ENCODE data around the gene MACROD2. TPM values are rescaled to one million over a fixed set of nuclear protein-coding genes. Genes with fewer than 3 reads are reported as not detected.

Gene MACROD2
- total and polyA plus RNA-seq, 2 experiments from 2014 or later = 2.8 to 4.3 TPM

- no peak overlapping the region for H3K27ac ChIP-seq (ENCODE audit: low read depth)
- no peaks in the 10 kb centered on the region for H3K36me3 ChIP-seq (ENCODE audit: insufficient read depth)
- H3K27me3 ChIP-seq (ENCODE audit: insufficient read depth) = no peaks in the 10 kb centered on the region
- H3K4me2 ChIP-seq = no peak overlapping the region
- H3K9me2 ChIP-seq (ENCODE audit: insufficient read depth) = no peaks in the 10 kb centered on the region
- Mint-ChIP-seq H3K4me1 (no peaks in the 10 kb centered on the region), H3K27ac (no peak overlapping the region), H3K27me3 (ENCODE audit: insufficient read depth, low read depth, poor library complexity) (no peaks in the 10 kb centered on the region), H3K36me3 (ENCODE audit: low read depth) (no peaks in the 10 kb centered on the region), H3K9me3 (no peaks in the 10 kb centered on the region), H3K4me3 (no peak overlapping the region)
- no peaks in the 10 kb centered on the region for H3K79me2 ChIP-seq (replicated peaks; ENCODE audit: insufficient read depth)
- H2AFZ ChIP-seq = no peak overlapping the region
- no peaks in the 10 kb centered on the region for H3F3A ChIP-seq (replicated peaks; ENCODE audit: low read depth)
- no peak overlapping the region for H3K4me3 ChIP-seq
- TF ChIP-seq JUNB (IDR thresholded peaks at IDR 0.05; ENCODE audit: unreplicated experiment) (no peak), ETS1 (IDR thresholded peaks at IDR 0.05) (no peak)
- no peak for ATAC-seq
- no peaks in the 10 kb centered on the region for H3K4me1 ChIP-seq (ENCODE audit: insufficient read depth)
- no peaks in the 10 kb centered on the region for H4K20me1 ChIP-seq (replicated peaks; ENCODE audit: insufficient read depth)
- DNase-seq (ENCODE audit: low spot score) = no peak
These were observed 692.0 kb downstream of the MACROD2 start for GRCh38 chr20:14687313-14687712.

- Histone ChIP-seq H3K36me3 (ENCODE audit: insufficient read depth) (no peaks in the 10 kb centered on the region), H2AFZ (no peak overlapping the region), H3K4me2 (no peak overlapping the region), H3K79me2 (replicated peaks; ENCODE audit: insufficient read depth) (no peaks in the 10 kb centered on the region), H4K20me1 (replicated peaks; ENCODE audit: insufficient read depth) (no peaks in the 10 kb centered on the region), H3K4me1 (ENCODE audit: insufficient read depth) (no peaks in the 10 kb centered on the region), H3K9me2 (ENCODE audit: insufficient read depth) (no peaks in the 10 kb centered on the region), H3K4me3 (no peak overlapping the region), H3K27ac (ENCODE audit: low read depth) (no peak overlapping the region), H3K27me3 (ENCODE audit: insufficient read depth) (no peaks in the 10 kb centered on the region), H3F3A (replicated peaks; ENCODE audit: low read depth) (no peaks in the 10 kb centered on the region)
- no peak for ATAC-seq
- TF ChIP-seq EZH2 (IDR thresholded peaks at IDR 0.05; ENCODE audit: low read depth, unreplicated experiment) (no peak), ZNF462 (CRISPR knock-in tag; IDR thresholded peaks at IDR 0.05) (no peak), STAT1 (IDR thresholded peaks at IDR 0.05; ENCODE audit: unreplicated experiment) (no peak), ZNF331 (CRISPR knock-in tag; IDR thresholded peaks at IDR 0.05; ENCODE audit: low read depth) (no peak), JUNB (IDR thresholded peaks at IDR 0.05; ENCODE audit: unreplicated experiment) (no peak)
- no peaks in the 10 kb centered on the region for H3K4me1 Mint-ChIP-seq
- DNase-seq (ENCODE audit: low spot score) = no peak
- H3K9me3 Mint-ChIP-seq = no peaks in the 10 kb centered on the region
- H3K27me3 Mint-ChIP-seq (ENCODE audit: insufficient read depth, low read depth, poor library complexity) = no peaks in the 10 kb centered on the region
- no peak overlapping the region for H3K4me3 Mint-ChIP-seq
- H3K36me3 Mint-ChIP-seq (ENCODE audit: low read depth) = no peaks in the 10 kb centered on the region
- H3K27ac Mint-ChIP-seq = no peak overlapping the region
These were observed 692.7 kb downstream of the MACROD2 start for GRCh38 chr20:14688005-14688404.

All from GM23338 (cell line).